ENCODE data around the gene INTS1.
A peak's percentile ranks its signal among the peaks of the same experiment; 100 is the strongest.

Gene INTS1

DNA sequence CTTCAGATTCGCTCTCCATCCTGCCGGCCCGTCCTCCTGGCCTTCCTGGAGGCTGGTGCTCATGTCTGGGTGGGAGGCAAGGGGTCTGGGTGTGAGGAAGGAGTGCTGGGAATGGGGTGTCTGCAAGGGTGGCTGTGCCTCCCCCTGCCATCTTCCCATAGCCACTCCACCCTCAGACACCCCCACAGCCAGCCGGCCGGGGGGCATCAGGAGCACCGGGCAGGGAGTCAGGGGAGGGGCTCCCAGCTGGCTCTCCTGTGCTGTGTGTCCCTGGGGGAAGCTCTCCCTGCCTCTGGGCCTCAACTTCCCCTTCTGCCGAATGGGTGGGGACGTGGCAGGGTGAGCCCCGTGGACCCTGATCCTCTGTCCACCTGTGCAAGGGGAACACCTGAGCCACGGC lies 63.6 kb downstream of the INTS1 start:
- TF ChIP-seq, protein P1, sequence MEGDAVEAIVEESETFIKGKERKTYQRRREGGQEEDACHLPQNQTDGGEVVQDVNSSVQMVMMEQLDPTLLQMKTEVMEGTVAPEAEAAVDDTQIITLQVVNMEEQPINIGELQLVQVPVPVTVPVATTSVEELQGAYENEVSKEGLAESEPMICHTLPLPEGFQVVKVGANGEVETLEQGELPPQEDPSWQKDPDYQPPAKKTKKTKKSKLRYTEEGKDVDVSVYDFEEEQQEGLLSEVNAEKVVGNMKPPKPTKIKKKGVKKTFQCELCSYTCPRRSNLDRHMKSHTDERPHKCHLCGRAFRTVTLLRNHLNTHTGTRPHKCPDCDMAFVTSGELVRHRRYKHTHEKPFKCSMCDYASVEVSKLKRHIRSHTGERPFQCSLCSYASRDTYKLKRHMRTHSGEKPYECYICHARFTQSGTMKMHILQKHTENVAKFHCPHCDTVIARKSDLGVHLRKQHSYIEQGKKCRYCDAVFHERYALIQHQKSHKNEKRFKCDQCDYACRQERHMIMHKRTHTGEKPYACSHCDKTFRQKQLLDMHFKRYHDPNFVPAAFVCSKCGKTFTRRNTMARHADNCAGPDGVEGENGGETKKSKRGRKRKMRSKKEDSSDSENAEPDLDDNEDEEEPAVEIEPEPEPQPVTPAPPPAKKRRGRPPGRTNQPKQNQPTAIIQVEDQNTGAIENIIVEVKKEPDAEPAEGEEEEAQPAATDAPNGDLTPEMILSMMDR (IDR thresholded peaks at IDR 0.05; ENCODE audit: low read depth, low read length, missing control alignments), result no peak
- no peak for DNase-seq
- Histone ChIP-seq H3K36me3 (replicated peaks) (peaks cover 50% of the 10 kb centered on the region), H3K4me3 (ENCODE audit: low read depth, low read length) (no peak overlapping the region), H3K27ac (no peak overlapping the region), H3K27me3 (replicated peaks) (no peaks in the 10 kb centered on the region)
- in situ Hi-C loops (cut with HindIII; ENCODE audit: low pct_ligation_motif_present, low sequenced_read_pairs), result no loop called here

DNA sequence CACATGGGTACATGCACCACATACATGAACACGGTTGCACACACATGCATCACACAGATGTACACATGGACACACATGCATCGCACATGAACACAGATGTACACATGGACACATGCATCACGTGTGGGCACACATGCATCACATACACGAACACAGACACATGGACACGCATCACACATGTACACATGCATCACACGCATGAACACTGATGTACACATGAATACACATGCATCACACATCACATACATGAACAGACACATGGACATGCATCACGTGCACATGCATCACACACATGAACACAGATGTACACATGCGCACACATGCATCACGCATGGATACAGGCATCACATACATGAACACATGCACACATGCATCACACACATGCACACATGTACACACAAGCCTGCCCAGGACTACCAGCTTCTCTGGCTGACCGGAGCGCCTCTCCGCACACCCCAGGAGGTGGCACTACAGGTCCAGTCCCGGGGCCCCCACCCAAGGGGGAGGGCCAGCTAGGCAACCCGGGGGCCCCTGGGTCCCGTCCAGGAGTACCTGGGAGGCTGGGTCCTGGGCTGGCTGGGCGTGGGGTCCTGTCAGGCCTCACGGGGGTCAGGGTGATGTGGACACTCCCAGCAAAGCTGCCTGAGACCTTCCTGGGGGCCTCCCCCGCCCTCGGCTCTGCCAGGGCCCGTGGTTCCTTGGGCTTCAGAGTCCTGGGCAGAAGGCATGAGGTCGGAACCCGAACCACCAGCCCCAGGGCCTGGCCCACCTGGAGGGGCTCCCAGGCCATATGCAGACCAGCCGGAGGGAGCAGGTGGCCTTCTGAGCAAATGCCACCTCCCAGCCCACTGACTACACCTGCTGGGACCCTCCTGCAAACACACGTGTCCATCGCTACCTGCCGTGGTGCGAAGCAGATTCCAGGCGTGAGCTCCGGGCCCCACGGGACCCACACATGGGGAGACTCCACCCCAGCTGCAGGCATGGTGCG lies 64.5 kb downstream of the INTS1 start:
- TF ChIP-seq, protein P1 (IDR thresholded peaks at IDR 0.05; ENCODE audit: low read depth, low read length, missing control alignments), result peak; percentile 14
- H3K27ac ChIP-seq, result no peak overlapping the region
- peaks cover 50% of the 10 kb centered on the region for H3K36me3 ChIP-seq (replicated peaks)
- in situ Hi-C loops (cut with HindIII; ENCODE audit: low pct_ligation_motif_present, low sequenced_read_pairs), result no loop called here
- no peaks in the 10 kb centered on the region for H3K27me3 ChIP-seq (replicated peaks)
- no peak for DNase-seq
- no peak overlapping the region for H3K4me3 ChIP-seq (ENCODE audit: low read depth, low read length)

DNA sequence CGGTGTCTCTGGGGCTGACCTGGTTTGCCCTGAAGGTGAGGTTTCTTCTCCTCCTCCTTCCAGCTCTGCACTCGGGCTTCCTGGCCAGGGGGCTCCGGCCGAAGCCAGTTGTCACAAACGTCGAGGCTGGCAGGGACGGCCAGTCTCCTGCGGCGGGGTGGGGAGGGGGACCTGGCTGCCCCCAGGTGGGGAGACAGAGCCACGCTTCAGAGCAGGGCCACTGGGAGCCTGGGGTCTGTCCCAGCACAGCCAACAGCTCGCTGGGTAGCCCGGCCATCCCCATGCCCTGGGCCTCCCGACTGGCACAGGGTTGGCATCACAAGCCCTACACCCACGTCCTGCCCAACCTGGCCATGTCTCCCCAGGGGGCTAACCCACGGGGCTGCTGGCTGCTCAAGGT lies 65.4 kb downstream of the INTS1 start:
- peaks cover 48% of the 10 kb centered on the region for H3K36me3 ChIP-seq (replicated peaks)
- TF ChIP-seq, protein P1 (IDR thresholded peaks at IDR 0.05; ENCODE audit: low read depth, low read length, missing control alignments), result no peak
- no peak for DNase-seq
- no peaks in the 10 kb centered on the region for H3K27me3 ChIP-seq (replicated peaks)
- in situ Hi-C loops (cut with HindIII; ENCODE audit: low pct_ligation_motif_present, low sequenced_read_pairs), result no loop called here
- H3K4me3 ChIP-seq (ENCODE audit: low read depth, low read length), result no peak overlapping the region
- no peak overlapping the region for H3K27ac ChIP-seq

DNA sequence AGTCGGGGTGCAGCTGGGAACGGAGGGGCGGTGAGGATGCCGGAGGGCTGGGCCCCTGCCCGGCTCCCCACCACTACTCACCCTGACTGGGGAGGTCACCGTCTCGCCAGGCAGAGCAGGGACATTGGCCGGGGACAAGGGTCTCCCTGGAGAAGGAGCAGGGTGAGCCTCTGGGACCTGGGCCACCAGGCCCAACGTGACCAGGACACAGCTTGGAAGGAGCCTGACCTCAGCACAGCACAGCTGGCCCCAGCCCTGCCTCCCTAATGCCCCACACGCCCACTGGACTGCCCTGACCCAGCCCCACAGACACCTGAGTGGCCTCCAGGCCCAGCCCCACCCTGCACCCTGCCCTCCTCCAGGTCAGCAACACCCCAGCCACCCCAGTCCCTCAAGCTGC lies 66.0 kb downstream of the INTS1 start:
- in situ Hi-C loops (cut with HindIII; ENCODE audit: low pct_ligation_motif_present, low sequenced_read_pairs), result no loop called here
- Histone ChIP-seq H3K4me3 (ENCODE audit: low read depth, low read length) (no peak overlapping the region), H3K27me3 (replicated peaks) (no peaks in the 10 kb centered on the region), H3K27ac (no peak overlapping the region), H3K36me3 (replicated peaks) (peaks cover 44% of the 10 kb centered on the region)
- DNase-seq, result no peak
- TF ChIP-seq, protein P1 (IDR thresholded peaks at IDR 0.05; ENCODE audit: low read depth, low read length, missing control alignments), result no peak

DNA sequence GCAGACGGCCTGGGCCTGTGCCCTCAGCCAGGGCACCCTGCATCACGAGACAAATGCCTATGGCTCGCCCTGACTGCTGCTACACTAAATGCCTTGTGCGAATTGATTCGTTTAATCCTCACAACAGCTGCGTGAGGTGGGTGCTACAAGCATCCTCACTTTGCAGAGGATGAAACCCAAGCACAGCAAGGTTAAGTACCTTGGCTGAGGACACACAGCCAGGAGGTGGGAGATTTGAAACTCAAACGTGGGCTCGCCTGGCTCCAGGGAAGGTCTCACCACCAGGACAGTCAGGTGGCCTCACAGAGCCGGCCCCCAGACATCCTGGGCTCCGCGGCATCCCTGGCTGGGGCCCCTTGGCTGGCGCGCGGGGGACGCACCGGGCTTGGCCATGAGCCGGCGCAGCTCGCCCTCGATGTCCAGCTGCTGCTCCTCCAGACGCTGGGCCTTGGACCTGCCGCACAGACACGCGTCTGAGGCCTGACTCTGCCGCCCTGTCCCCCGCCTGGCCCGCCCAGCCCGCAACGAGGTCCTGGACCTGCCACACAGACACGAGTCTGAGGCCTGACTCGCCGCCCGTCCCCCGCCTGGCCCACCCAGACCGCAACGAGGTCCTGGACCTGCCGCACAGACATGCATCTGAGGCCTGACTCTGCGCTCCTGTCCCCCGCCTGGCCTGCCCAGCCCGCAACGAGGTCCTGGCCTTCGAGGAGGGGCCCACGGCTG lies 66.9 kb downstream of the INTS1 start:
- H3K27me3 ChIP-seq (replicated peaks), result no peaks in the 10 kb centered on the region
- no peak overlapping the region for H3K27ac ChIP-seq
- no peak for DNase-seq
- peaks cover 43% of the 10 kb centered on the region for H3K36me3 ChIP-seq (replicated peaks)
- in situ Hi-C loops (cut with HindIII; ENCODE audit: low pct_ligation_motif_present, low sequenced_read_pairs), result no loop called here
- TF ChIP-seq, protein P1 (IDR thresholded peaks at IDR 0.05; ENCODE audit: low read depth, low read length, missing control alignments), result no peak
- no peak overlapping the region for H3K4me3 ChIP-seq (ENCODE audit: low read depth, low read length)
